GM12878 (cell line): Measurements from ENCODE around the gene FOXK1. TPM values are rescaled to one million over a fixed set of nuclear protein-coding genes. Genes with fewer than 3 reads are reported as not detected.
A peak's percentile ranks its signal among the peaks of the same experiment; 100 is the strongest.

Source experiments
- ATAC-seq: fragments of 200-7000 bp; cut with Tn5 transposase; 3 replicates; pipeline ENCODE4 v1.9.1; 2020; ENCODE audit warnings: mild to moderate bottlenecking, moderate library complexity
- BruUV-seq: library from RNA; stranded (reverse); fragments of 400-500 nt; replicated peaks from 2 replicates; lab custom pipeline; 2021; lab: Mats Ljungman, UMichigan
- CTCF ChIA-PET: fragments of 300-600 bp; sonication (Branson Sonifier 250); formaldehyde crosslinking; extraction: SDS; loops from one replicate; lab custom pipeline; 2021; ENCODE audit warnings: inconsistent platforms; lab: Yijun Ruan, JAX
- POLR2A ChIA-PET: fragments of 350-600 bp; formaldehyde crosslinking; extraction: SDS; loops from one replicate; lab custom pipeline; 2021; ENCODE audit warnings: inconsistent platforms; lab: Charles Lee
- RAD21 ChIA-PET: fragments of 300-600 bp; sonication (Branson Sonifier 250); formaldehyde crosslinking; loops from one replicate; lab custom pipeline; 2023; ENCODE audit warnings: antibody characterized with exemption; ENCODE audit not compliant: unreplicated experiment; lab: Charles Lee
- SMC1A ChIA-PET: fragments of 300-600 bp; sonication (Branson Sonifier 250); formaldehyde crosslinking; loops from one replicate; lab custom pipeline; 2023; ENCODE audit not compliant: unreplicated experiment, uncharacterized antibody; lab: Charles Lee
- DNase-seq: peaks from one replicate; pipeline ENCODE4 v3.0.0-alpha.2; 2011; ENCODE audit warnings: low read depth, low spot score
- FAIRE-seq: peaks from 3 replicates; lab custom pipeline; 2011; peaks lifted over from hg19 to GRCh38; lab: Jason Lieb, UNC
- H2AFZ ChIP-seq: 2 replicates; pipeline ENCODE4 v1.6.0; 2011; ENCODE audit warnings: low read depth, low read length, control low read depth; ENCODE audit not compliant: control insufficient read depth
- H3K27ac ChIP-seq: 2 replicates; pipeline ENCODE4 v1.5.1; 2011; ENCODE audit warnings: control low read depth; ENCODE audit not compliant: control insufficient read depth, insufficient read depth
- H3K27me3 ChIP-seq, 2 experiments: replicated peaks in 1 of 2; 2 replicates each; pipeline versions ENCODE4 v1.6.0 to v1.6.1; 2011; ENCODE audit warnings: low read length in 1 of 2; ENCODE audit not compliant: control insufficient read depth in 2 of 2, insufficient read depth in 2 of 2
- H3K36me3 ChIP-seq, 2 experiments: 2 replicates each; pipeline ENCODE4 v1.5.1; 2011; ENCODE audit warnings: low read length in 1 of 2; ENCODE audit not compliant: control insufficient read depth in 2 of 2, insufficient read depth in 2 of 2
- H3K4me1 ChIP-seq: 2 replicates; pipeline ENCODE4 v1.6.1; 2011; ENCODE audit warnings: mild to moderate bottlenecking, low read length, moderate library complexity, mixed read lengths; ENCODE audit not compliant: control insufficient read depth, insufficient read depth
- H3K4me2 ChIP-seq: 2 replicates; pipeline ENCODE4 v1.6.0; 2011; ENCODE audit warnings: control low read depth; ENCODE audit not compliant: control insufficient read depth, insufficient read depth
- H3K4me3 ChIP-seq: fragments of 200-600 bp; sonication (generic); 2 replicates; pipeline ENCODE4 v1.5.1; 2016
- H3K79me2 ChIP-seq: 2 replicates; pipeline ENCODE4 v1.6.0; 2011; ENCODE audit warnings: low read length; ENCODE audit not compliant: control insufficient read depth, insufficient read depth
- H3K9ac ChIP-seq: 2 replicates; pipeline ENCODE4 v1.8.0; 2011; ENCODE audit warnings: low read length, control low read depth, mixed read lengths; ENCODE audit not compliant: control insufficient read depth, insufficient read depth
- H3K9me3 ChIP-seq: replicated peaks from 3 replicates; pipeline ENCODE4 v1.5.1; 2011; ENCODE audit warnings: mild to moderate bottlenecking, low read length; ENCODE audit not compliant: control insufficient read depth, insufficient read depth
- H4K20me1 ChIP-seq: 2 replicates; pipeline ENCODE4 v1.6.0; 2011; ENCODE audit not compliant: control insufficient read depth, insufficient read depth
- ATF7 ChIP-seq: fragments of 450-650 bp; IDR thresholded peaks from 2 replicates; pipeline ENCODE4 v1.6.1; 2016; ENCODE audit warnings: low read depth, mild to moderate bottlenecking
- CTCF ChIP-seq, 3 experiments: IDR thresholded peaks in 2 of 3; conservative IDR thresholded peaks in 1 of 3; 2 replicates each; pipeline ENCODE4 v1.5.1; 2011; ENCODE audit warnings: low read depth in 3 of 3, low read length in 3 of 3, mild to moderate bottlenecking in 3 of 3, control low read depth in 2 of 3, moderate library complexity in 2 of 3, inconsistent platforms in 1 of 3, mixed read lengths in 1 of 3; ENCODE audit not compliant: control insufficient read depth in 2 of 3, insufficient read depth in 1 of 3; ENCODE audit errors: extremely low read depth in 1 of 3
- EED ChIP-seq: sonication (generic); IDR thresholded peaks from 2 replicates; pipeline ENCODE4 v1.6.1; 2016; ENCODE audit warnings: antibody characterized with exemption, low read depth
- ELK1 ChIP-seq: IDR thresholded peaks from 2 replicates; pipeline ENCODE4 v1.6.1; 2012; ENCODE audit warnings: low read depth, low read length, improper control_type of control experiment
- ESRRA ChIP-seq: IDR thresholded peaks from 2 replicates; pipeline ENCODE4 v1.6.1; 2012; ENCODE audit warnings: mild to moderate bottlenecking, low read length, improper control_type of control experiment
- HSF1 ChIP-seq: fragments of 150-350 bp; IDR thresholded peaks from 2 replicates; pipeline ENCODE4 v1.6.1; 2014; ENCODE audit warnings: mild to moderate bottlenecking, low read depth, low read length
- IRF4 ChIP-seq: IDR thresholded peaks from 2 replicates; pipeline ENCODE4 v1.6.1; 2011; ENCODE audit warnings: low read depth, low read length
- NR2F1 ChIP-seq: fragments of 450-650 bp; conservative IDR thresholded peaks from 2 replicates; pipeline ENCODE4 v1.6.1; 2017; ENCODE audit warnings: mild to moderate bottlenecking
- SMAD5 ChIP-seq: IDR thresholded peaks from 2 replicates; pipeline ENCODE4 v1.6.1; 2016; ENCODE audit warnings: antibody characterized with exemption, low read depth
- SMARCA5 ChIP-seq: fragments of 450-650 bp; IDR thresholded peaks from 2 replicates; pipeline ENCODE4 v1.6.1; 2017; ENCODE audit warnings: mild to moderate bottlenecking
- SMC3 ChIP-seq: IDR thresholded peaks from 2 replicates; pipeline ENCODE4 v1.6.1; 2011; ENCODE audit warnings: low read length, improper control_type of control experiment, borderline replicate concordance
- SUPT20H ChIP-seq: IDR thresholded peaks from 2 replicates; pipeline ENCODE4 v1.6.1; 2011; ENCODE audit warnings: low read depth, mild to moderate bottlenecking, low read length, moderate library complexity, borderline replicate concordance; ENCODE audit not compliant: control insufficient read depth
- TCF12 ChIP-seq: IDR thresholded peaks from 2 replicates; pipeline ENCODE4 v1.6.1; 2011; ENCODE audit warnings: low read depth, mild to moderate bottlenecking, low read length
- YY1 ChIP-seq: IDR thresholded peaks from 2 replicates; pipeline ENCODE4 v1.6.1; 2011; ENCODE audit warnings: low read depth, mild to moderate bottlenecking, low read length
- WGBS: methylation state at CpG from one replicate; pipeline ENCODE4 v1.1.6; 2016; ENCODE audit warnings: low lambda C conversion rate; ENCODE audit not compliant: insufficient replicate concordance, insufficient coverage; ENCODE audit errors: missing lambda C conversion rate; 5-methylcytosine and 5-hydroxymethylcytosine counted together
- in situ Hi-C: fragments of 300-500 bp; cut with MboI; formaldehyde crosslinking; loops from 9 replicates; pipeline ENCODE4 v1.14.3; 2018; ENCODE audit warnings: mixed read lengths
- intact Hi-C: fragments of 100-400 bp; cut with micrococcal nuclease; formaldehyde crosslinking; loops from one replicate; pipeline ENCODE4 v1.14.2; 2022; ENCODE audit not compliant: unreplicated experiment
- polyA plus RNA-seq, 11 experiments: library from polyadenylated mRNA; depleted of rRNA in 4 of 11; unstranded in 6 of 11; stranded (reverse) in 5 of 11; fragments of >200 nt; fragmentation: Nextera tagmentation in 4 of 11; fragmentation: Illumina TruSeq in 1 of 11; extraction: Ambion mirVana in 4 of 11; extraction: Trizol in 1 of 11; gene quantifications; 1 replicate in 1 of 11; 2 replicates in 10 of 11; pipeline versions ENCODE4 v1.2.1 to v1.2.3, GENCODE V29; 2011 to 2016; ENCODE audit warnings: inconsistent platforms in 2 of 11, missing spikeins in 2 of 11, low read depth in 1 of 11
- total RNA-seq, 4 experiments: library from RNA; depleted of rRNA in 3 of 4; stranded (reverse); fragments of >200 nt in 3 of 4; fragmentation: Illumina TruSeq in 1 of 4; extraction: Trizol in 1 of 4; gene quantifications; 2 replicates each; pipeline versions ENCODE4 v1.2.1 to v1.2.3, GENCODE V29; 2013 to 2021

The FOXK1 gene
- total and polyA plus RNA-seq, 10 of the 15 experiments (the other 5 are each of a cell fraction or from before 2014, with no cell fraction given), result 0.24 to 31.8 (median 4.5) TPM

DNA sequence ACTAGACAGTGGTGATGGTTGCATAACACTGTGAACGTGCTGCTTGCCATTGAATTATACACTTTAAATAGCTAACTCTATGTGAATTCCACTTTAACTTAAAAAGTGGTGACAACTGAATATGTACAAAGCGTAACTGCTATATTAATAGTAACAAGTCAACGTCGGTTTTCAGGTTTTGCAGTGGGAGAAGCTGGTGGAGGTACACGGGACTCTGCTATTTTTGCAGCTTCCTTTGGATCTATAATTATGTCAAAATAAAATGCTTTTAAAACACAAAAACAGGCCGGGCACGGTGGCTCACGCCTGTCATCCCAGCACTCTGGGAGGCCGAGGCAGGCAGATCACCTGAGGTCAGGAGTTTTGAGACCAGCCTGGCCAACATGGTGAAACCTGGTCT, 114.4 kb downstream of the FOXK1 start (continued):
- TF ChIP-seq SMAD5, result no peak
- no peak for TF ChIP-seq ATF7
- TF ChIP-seq IRF4, result no peak

DNA sequence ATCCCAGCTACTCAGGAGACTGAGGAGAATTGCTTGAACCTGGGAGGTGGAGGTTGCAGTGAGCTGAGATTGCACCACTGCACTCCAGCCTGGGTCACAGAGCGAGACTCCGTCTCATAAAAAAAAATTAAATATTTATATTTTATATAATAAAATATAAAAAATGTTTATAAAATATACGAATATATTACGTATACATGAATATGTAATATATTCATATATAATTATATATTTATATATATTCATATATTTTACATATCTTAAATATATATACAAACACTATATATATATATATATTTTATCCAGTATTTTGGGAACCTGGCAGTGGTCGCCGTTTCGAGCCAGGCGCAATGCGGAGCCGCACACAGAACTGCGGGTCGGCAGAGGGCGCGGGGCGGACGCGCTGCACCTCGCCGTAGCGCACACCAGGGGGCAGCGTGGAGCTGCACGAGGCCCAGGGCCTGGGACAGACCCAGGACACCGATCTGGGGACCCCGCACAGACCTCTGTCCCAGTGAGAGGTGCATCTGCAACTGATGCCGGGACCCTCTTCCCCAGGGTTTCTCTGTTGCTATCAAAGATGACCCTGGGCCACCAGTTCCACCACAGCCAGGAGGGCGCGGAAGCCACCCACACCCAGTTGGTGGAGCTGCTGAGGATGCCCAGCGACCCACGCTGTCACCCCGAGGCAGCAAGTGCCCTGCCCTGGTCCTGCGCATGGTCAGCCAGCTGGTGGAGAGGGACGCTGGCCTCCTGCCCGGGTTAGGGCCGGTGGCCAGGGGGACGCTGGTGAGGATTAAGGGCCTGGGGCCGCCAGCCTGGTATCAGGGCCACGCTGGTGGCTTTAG, 116.0 kb downstream of the FOXK1 start:
- ChIA-PET RAD21 (interaction anchor here (0.9 to 1.9 kb wide), 6 partner anchors 20 to 289 kb away, joined by 3 to 10 read pairs (median 4); no protein-coding TSS in a partner anchor), CTCF (interaction anchor here (0.8 to 5.2 kb wide), 7 partner anchors 13 to 844 kb away, joined by 3 to 30 read pairs (median 4); no protein-coding TSS in a partner anchor), POLR2A (no interaction called here), SMC1A (interaction anchor here (1.3 kb wide), 1 partner anchor 290 kb away, joined by 3 read pairs; no protein-coding TSS in a partner anchor)
- DNase-seq, result no peak
- no peaks in the 10 kb centered on the region for H3K4me1 ChIP-seq
- no peak overlapping the region for H3K9ac ChIP-seq
- 34% methylated on average over 37 of the region's 37 CpGs for WGBS
- in situ Hi-C loops, result loop anchor here (5.0 kb wide), 1 partner anchor 284 kb away; no protein-coding TSS in a partner anchor
- H3K27me3 ChIP-seq, result no peaks in the 10 kb centered on the region
- no peak overlapping the region for H3K27ac ChIP-seq
- no TSS peak for BruUV-seq
- H3K9me3 ChIP-seq, result no peaks in the 10 kb centered on the region
- no peaks in the 10 kb centered on the region for H4K20me1 ChIP-seq
- no peak overlapping the region for H3K4me3 ChIP-seq
- intact Hi-C loops, result loop anchor here (1.0 to 10.0 kb wide), 2 partner anchors 177 to 287 kb away; no protein-coding TSS in a partner anchor
- no peak overlapping the region for H2AFZ ChIP-seq
- no peak for FAIRE-seq
- peak; percentile 92 for ATAC-seq
- no peaks in the 10 kb centered on the region for H3K79me2 ChIP-seq
- H3K36me3 ChIP-seq, result no peaks in the 10 kb centered on the region
- H3K4me2 ChIP-seq, result no peak overlapping the region
- TF ChIP-seq HSF1 (no peak), YY1 (0 out of 2 replicates have a peak, but pooled peaks have one; percentile 30), TCF12 (no peak), NR2F1 (0 out of 2 replicates have a peak, but pooled peaks have one; percentile 18), SMC3 (peak; percentile 67), SUPT20H (no peak), EED (no peak), ESRRA (no peak), SMARCA5 (0 out of 2 replicates have a peak, but pooled peaks have one; percentile 48), ELK1 (no peak), CTCF (IDR thresholded peaks at IDR 0.05 in 2 of 3, conservative IDR thresholded peaks at IDR 0.05 in 1 of 3; ENCODE audit: control insufficient read depth in 2 of 3, extremely low read depth in 1 of 3, insufficient read depth in 1 of 3, low read depth in 3 of 3, low read length in 3 of 3) (peak; percentile 65 to 96 (median 85))
